Sigmoid colon (tissue), 4 donors: Measurements from ENCODE around the gene ZNF563.

Experiments used
- CTCF ChIP-seq, 4 experiments: fragments of 450-650 bp in 3 of 4; fragments of 200-600 bp in 1 of 4; IDR thresholded peaks; one replicate each; pipeline ENCODE4 v1.5.1; 2016 to 2019; ENCODE audit warnings: antibody characterized with exemption in 4 of 4, mild to moderate bottlenecking in 3 of 4, moderate library complexity in 2 of 4
- EP300 ChIP-seq, 4 donors: sonication (generic); formaldehyde crosslinking; IDR thresholded peaks; one replicate each; pipeline ENCODE4 v1.6.1; 2017; ENCODE audit warnings: antibody characterized with exemption in 4 of 4
- POLR2A ChIP-seq, 2 donors: fragments of 450-650 bp; IDR thresholded peaks; one replicate each; pipeline ENCODE4 v1.6.1; 2016; ENCODE audit warnings: antibody characterized with exemption in 2 of 2, mild to moderate bottlenecking in 2 of 2, moderate library complexity in 2 of 2
- POLR2AphosphoS5 ChIP-seq, 4 donors: sonication (generic); formaldehyde crosslinking; IDR thresholded peaks; one replicate each; pipeline ENCODE4 v1.6.1; 2017; ENCODE audit warnings: antibody characterized with exemption in 4 of 4

DNA sequence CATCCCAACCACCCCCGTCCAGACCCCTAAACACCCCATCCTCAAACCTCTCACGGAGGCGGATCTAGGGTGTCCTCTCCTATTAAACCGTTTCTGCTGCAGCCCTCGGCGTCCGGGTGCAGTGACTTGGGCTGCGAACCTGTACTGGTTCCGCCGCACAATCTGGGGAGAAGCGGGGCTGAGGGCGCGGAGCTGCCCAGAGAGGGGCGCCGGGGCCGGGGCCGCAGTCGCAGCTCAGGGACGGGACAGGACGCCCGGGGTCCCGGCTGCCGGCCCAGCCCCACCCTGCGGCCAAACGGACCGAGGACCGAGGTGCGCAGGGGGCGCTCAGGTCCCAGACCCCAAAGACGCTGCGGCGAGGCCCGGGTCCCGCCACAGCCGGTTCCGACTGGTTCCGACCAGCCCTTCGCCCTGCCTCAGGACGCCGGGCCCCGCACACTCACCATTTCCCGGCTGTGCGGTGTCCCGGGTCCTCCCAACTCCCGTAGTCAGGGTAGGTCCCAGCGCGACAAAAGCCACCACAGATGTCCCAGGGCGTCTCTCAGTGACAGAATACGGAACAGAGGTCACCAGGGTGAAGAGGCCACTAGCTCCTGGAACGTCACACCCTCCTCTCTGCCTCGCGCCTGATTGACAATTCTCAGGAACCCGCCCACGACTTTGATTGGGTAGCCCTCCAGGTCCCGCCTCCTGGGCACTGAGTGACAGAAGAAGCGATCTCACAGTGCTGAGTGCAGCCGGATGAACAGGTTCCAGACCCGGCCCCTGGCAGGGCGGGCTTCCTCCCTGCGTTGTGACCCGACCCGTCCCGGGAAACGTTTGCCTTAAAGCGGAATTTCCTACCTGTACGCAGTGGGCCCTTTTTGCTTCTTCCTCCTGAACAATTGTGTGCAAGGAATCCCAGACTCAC is 38.9 kb downstream of the ZNF563 start, which contains the start of gene ZNF44:
- TF ChIP-seq CTCF (IDR thresholded peaks at IDR 0.05), result no peak
- TF ChIP-seq EP300 (IDR thresholded peaks at IDR 0.05), result no peak
- TF ChIP-seq POLR2A (IDR thresholded peaks at IDR 0.05), result peak; percentile 58 to 85
- peak; percentile 84 to 89 (median 88) for TF ChIP-seq POLR2AphosphoS5 (IDR thresholded peaks at IDR 0.05)
